Measurements from ENCODE around the gene GANC.

The GANC gene

GRCh38 chr15:42344763-42345162, 71.8 kb downstream of the GANC start:
- no peak for DNase-seq (ENCODE audit: low read depth)

GRCh38 chr15:42345504-42345903, 72.5 kb downstream of the GANC start:
- no peak for DNase-seq (ENCODE audit: low read depth)

- DNase-seq (ENCODE audit: low read depth) = no peak
Observed at GRCh38 chr15:42348083-42348482, 75.1 kb downstream of the GANC start.

- DNase-seq (ENCODE audit: low read depth) = no peak
Observed at GRCh38 chr15:42349186-42349585, 76.2 kb downstream of the GANC start.

- no peak for DNase-seq (ENCODE audit: low read depth)
Observed at GRCh38 chr15:42352401-42352800, 79.4 kb downstream of the GANC start.

GRCh38 chr15:42353061-42353460, 80.1 kb downstream of the GANC start:
- DNase-seq (ENCODE audit: low read depth) = no peak

- DNase-seq (ENCODE audit: low read depth) = no peak
Observed at GRCh38 chr15:42354824-42355223, 81.8 kb downstream of the GANC start.

GRCh38 chr15:42355291-42355690, 82.3 kb downstream of the GANC start:
- no peak for DNase-seq (ENCODE audit: low read depth)

- DNase-seq (ENCODE audit: low read depth) = no peak
Observed at GRCh38 chr15:42356851-42357250, 83.8 kb downstream of the GANC start.

GRCh38 chr15:42358141-42358540, 85.1 kb downstream of the GANC start:
- no peak for DNase-seq (ENCODE audit: low read depth)

- DNase-seq (ENCODE audit: low read depth) = no peak
Observed at GRCh38 chr15:42359249-42359648, 86.2 kb downstream of the GANC start, which contains the start of gene CAPN3. Gene CAPN3, plus strand, starts transcription at chr15:42359501. Its CDS starts 305 bp downstream, at chr15:42359806.

GRCh38 chr15:42359985-42360384, 87.0 kb downstream of the GANC start:
- no peak for DNase-seq (ENCODE audit: low read depth)

- no peak for DNase-seq (ENCODE audit: low read depth)
Observed at GRCh38 chr15:42360535-42361112, 87.6 kb downstream of the GANC start.

GRCh38 chr15:42363487-42363886, 90.5 kb downstream of the GANC start:
- DNase-seq (ENCODE audit: low read depth) = no peak

GRCh38 chr15:42363942-42364341, 90.9 kb downstream of the GANC start:
- DNase-seq (ENCODE audit: low read depth) = no peak

- no peak for DNase-seq (ENCODE audit: low read depth)
Observed at GRCh38 chr15:42364529-42364928, 91.5 kb downstream of the GANC start.

- DNase-seq (ENCODE audit: low read depth) = no peak
Observed at GRCh38 chr15:42365921-42366550, 93.0 kb downstream of the GANC start.

- no peak for DNase-seq (ENCODE audit: low read depth)
Observed at GRCh38 chr15:42367041-42367440, 94.0 kb downstream of the GANC start.

GRCh38 chr15:42368096-42368495, 95.1 kb downstream of the GANC start:
- DNase-seq (ENCODE audit: low read depth) = no peak

- DNase-seq (ENCODE audit: low read depth) = no peak
Observed at GRCh38 chr15:42371096-42371495, 98.1 kb downstream of the GANC start.

GRCh38 chr15:42373274-42373673, 100.3 kb downstream of the GANC start:
- DNase-seq (ENCODE audit: low read depth) = no peak

GRCh38 chr15:42373936-42374335, 100.9 kb downstream of the GANC start:
- DNase-seq (ENCODE audit: low read depth) = no peak

GRCh38 chr15:42374810-42375209, 101.8 kb downstream of the GANC start:
- DNase-seq (ENCODE audit: low read depth) = no peak

GRCh38 chr15:42375252-42375651, 102.3 kb downstream of the GANC start:
- no peak for DNase-seq (ENCODE audit: low read depth)
